Activated CD4-positive, alpha-beta T cell treated with anti-CD3 and anti-CD28 coated beads for 36 hours (primary cell): ENCODE results near the gene ZBTB18. TPM values are rescaled to one million over a fixed set of nuclear protein-coding genes. Genes with fewer than 3 reads are reported as not detected.
"Not testable (repeated sequence)": the region's sequence is repeated elsewhere in the genome, so short reads cannot be mapped to it uniquely, and the experiment has no call there.

Experiments used
- ATAC-seq: fragments of 200-7000 bp; cut with Tn5 transposase; one replicate; pipeline ENCODE4 v1.10.0; 2021; ENCODE audit warnings: mild to moderate bottlenecking, moderate library complexity
- CTCF ChIA-PET: fragments of 350-600 bp; sonication (Branson Sonifier 250); formaldehyde crosslinking; loops from one replicate; lab custom pipeline; 2021; ENCODE audit warnings: antibody characterized with exemption; lab: Charles Lee
- POLR2A ChIA-PET: fragments of 350-600 bp; sonication (Branson Sonifier 250); formaldehyde crosslinking; loops from one replicate; lab custom pipeline; 2021; ENCODE audit warnings: antibody characterized with exemption, inconsistent platforms; lab: Charles Lee
- DNase-seq: peaks from one replicate; pipeline ENCODE4 v3.0.0-alpha.2; 2020
- H3K27ac Mint-ChIP-seq: one replicate; pipeline ENCODE4 v1.8.0; 2021; ENCODE audit warnings: mixed read lengths
- H3K27me3 Mint-ChIP-seq: one replicate; pipeline ENCODE4 v1.8.0; 2021; ENCODE audit warnings: mixed read lengths
- H3K36me3 Mint-ChIP-seq: one replicate; pipeline ENCODE4 v1.8.0; 2021; ENCODE audit warnings: low read depth, mixed read lengths
- H3K4me1 Mint-ChIP-seq: one replicate; pipeline ENCODE4 v1.8.0; 2021; ENCODE audit warnings: mixed read lengths
- H3K4me3 Mint-ChIP-seq: one replicate; pipeline ENCODE4 v1.8.0; 2021; ENCODE audit warnings: mild to moderate bottlenecking, moderate library complexity, mixed read lengths
- H3K9me3 Mint-ChIP-seq: one replicate; pipeline ENCODE4 v1.8.0; 2021; ENCODE audit warnings: low read depth, mixed read lengths
- intact Hi-C, 2 experiments: fragments of 100-400 bp; cut with DNase I in 1 of 2; cut with micrococcal nuclease in 1 of 2; formaldehyde crosslinking; loops; one replicate each; pipeline versions ENCODE4 v1.14.2 to v1.15.1; 2022 to 2024; cut with DNase I, micrococcal nuclease
- total RNA-seq, 2 experiments: library from RNA; stranded (reverse); gene quantifications; one replicate each; pipeline ENCODE4 v1.2.3, GENCODE V29; 2021

ZBTB18 gene
- total RNA-seq, 2 experiments from 2014 or later = 5.0 to 5.3 TPM

GRCh38 chr1:244042293-244042692, 8.8 kb upstream of the ZBTB18 start:
- Mint-ChIP-seq H3K4me3 (no peak overlapping the region), H3K4me1 (peaks cover 22% of the 10 kb centered on the region), H3K27me3 (no peaks in the 10 kb centered on the region), H3K9me3 (no peaks in the 10 kb centered on the region), H3K27ac (no peak overlapping the region), H3K36me3 (no peaks in the 10 kb centered on the region)
- no peak for DNase-seq
- ChIA-PET POLR2A (no interaction called here), CTCF (interaction anchor here (0.7 to 0.9 kb wide), 3 partner anchors 299 to 336 kb away, joined by 3 read pairs; no protein-coding TSS in a partner anchor)
- no peak for ATAC-seq
- intact Hi-C loops = loop anchor here in 1 of 2 experiments (10.0 kb wide), 1 partner anchor 793 kb away; the partner anchor contains the start of gene COX20

- Mint-ChIP-seq H3K4me1 (peaks cover 22% of the 10 kb centered on the region), H3K27me3 (no peaks in the 10 kb centered on the region), H3K9me3 (no peaks in the 10 kb centered on the region), H3K27ac (no peak overlapping the region), H3K4me3 (no peak overlapping the region), H3K36me3 (peaks cover under 1% of the 10 kb centered on the region)
- ATAC-seq (no peak), DNase-seq (no peak)
- intact Hi-C loops = loop anchor here in 1 of 2 experiments (10.0 kb wide), 1 partner anchor 790 kb away; the partner anchor contains the start of gene COX20
- POLR2A ChIA-PET = no interaction called here
- CTCF ChIA-PET = no interaction called here
Measured at GRCh38 chr1:244044423-244044822, 6.7 kb upstream of the ZBTB18 start.

GRCh38 chr1:244046254-244046653, 4.8 kb upstream of the ZBTB18 start:
- POLR2A ChIA-PET = interaction anchor here (0.6 kb wide), 1 partner anchor 250 kb away, joined by 3 read pairs; no protein-coding TSS in a partner anchor
- H3K4me1 Mint-ChIP-seq = peaks cover 35% of the 10 kb centered on the region
- ATAC-seq, H3K27me3 Mint-ChIP-seq, H3K36me3 Mint-ChIP-seq, DNase-seq, H3K9me3 Mint-ChIP-seq, H3K4me3 Mint-ChIP-seq: not testable (repeated sequence)
- peak overlapping the region; percentile 63 for H3K27ac Mint-ChIP-seq
- CTCF ChIA-PET = interaction anchor here (1.0 kb wide), 1 partner anchor 37 kb away, joined by 3 read pairs; no protein-coding TSS in a partner anchor
- intact Hi-C loops = loop anchor here (2.0 to 10.0 kb wide), 4 partner anchors 406 to 789 kb away; partner anchors contain the start of genes ADSS2 (in 1 of the 2) and COX20 (in 1 of the 2)

GRCh38 chr1:244046907-244047611, 4.0 kb upstream of the ZBTB18 start:
- ATAC-seq (no peak), DNase-seq (no peak)
- no peaks in the 10 kb centered on the region for H3K27me3 Mint-ChIP-seq
- H3K4me1 Mint-ChIP-seq = peaks cover 35% of the 10 kb centered on the region
- ChIA-PET POLR2A (interaction anchor here (0.5 to 1.2 kb wide), 4 partner anchors 28 to 251 kb away, joined by 3 to 5 read pairs (median 3); no protein-coding TSS in a partner anchor), CTCF (interaction anchor here (1.0 kb wide), 1 partner anchor 18 kb away, joined by 3 read pairs; no protein-coding TSS in a partner anchor)
- intact Hi-C loops = loop anchor here (2.0 to 10.0 kb wide), 4 partner anchors 405 to 788 kb away; partner anchors contain the start of genes ADSS2 (in 1 of the 2) and COX20 (in 1 of the 2)
- H3K4me3 Mint-ChIP-seq = peak overlapping the region; percentile 93
- H3K36me3 Mint-ChIP-seq = peaks cover 2% of the 10 kb centered on the region
- peak overlapping the region; percentile 97 for H3K27ac Mint-ChIP-seq
- H3K9me3 Mint-ChIP-seq = no peaks in the 10 kb centered on the region

- DNase-seq (no peak), ATAC-seq (peak; percentile 39)
- Mint-ChIP-seq H3K27ac (peak overlapping the region; percentile 97), H3K36me3 (peaks cover 2% of the 10 kb centered on the region), H3K4me1 (peaks cover 35% of the 10 kb centered on the region), H3K9me3 (no peaks in the 10 kb centered on the region), H3K4me3 (peak overlapping the region; percentile 93), H3K27me3 (no peaks in the 10 kb centered on the region)
- intact Hi-C loops = loop anchor here (1.0 to 10.0 kb wide), 13 partner anchors 197 to 817 kb away; partner anchors contain the start of genes AKT3 (in 2 of the 2), CEP170 (in 2 of the 2), ADSS2 (in 1 of the 2) and COX20 (in 1 of the 2)
- CTCF ChIA-PET = interaction anchor here (1.0 kb wide), 1 partner anchor 18 kb away, joined by 3 read pairs; no protein-coding TSS in a partner anchor
- POLR2A ChIA-PET = interaction anchor here (0.5 to 1.2 kb wide), 5 partner anchors 8 to 793 kb away, joined by 3 to 5 read pairs (median 3); partner anchors contain the start of gene CEP170
Measured at GRCh38 chr1:244047621-244048255, 3.3 kb upstream of the ZBTB18 start.

- Mint-ChIP-seq H3K27ac (peak overlapping the region; percentile 51), H3K36me3 (peaks cover 2% of the 10 kb centered on the region), H3K4me3 (peak overlapping the region; percentile 93), H3K27me3 (no peaks in the 10 kb centered on the region), H3K4me1 (peaks cover 35% of the 10 kb centered on the region), H3K9me3 (no peaks in the 10 kb centered on the region)
- ATAC-seq (peak; percentile 92), DNase-seq (peak; percentile 98)
- intact Hi-C loops = loop anchor here (1.0 to 10.0 kb wide), 12 partner anchors 198 to 816 kb away; partner anchors contain the start of genes AKT3 (in 2 of the 2), CEP170 (in 2 of the 2), ADSS2 (in 1 of the 2) and COX20 (in 1 of the 2)
- ChIA-PET CTCF (interaction anchor here (0.6 kb wide), 1 partner anchor 155 kb away, joined by 3 read pairs; no protein-coding TSS in a partner anchor), POLR2A (interaction anchor here (0.8 to 1.2 kb wide), 3 partner anchors 8 to 794 kb away, joined by 3 to 5 read pairs (median 3); partner anchors contain the start of gene CEP170)
Measured at GRCh38 chr1:244048256-244049161, 2.6 kb upstream of the ZBTB18 start.

- Mint-ChIP-seq H3K4me3 (peak overlapping the region; percentile 96), H3K4me1 (peaks cover 35% of the 10 kb centered on the region), H3K36me3 (peaks cover 2% of the 10 kb centered on the region), H3K9me3 (no peaks in the 10 kb centered on the region), H3K27me3 (no peaks in the 10 kb centered on the region), H3K27ac (peak overlapping the region; percentile 86)
- intact Hi-C loops = loop anchor here (2.0 to 10.0 kb wide), 8 partner anchors 199 to 815 kb away; partner anchors contain the start of genes ADSS2 (in 1 of the 2), AKT3 (in 1 of the 2), CEP170 (in 1 of the 2) and COX20 (in 1 of the 2)
- ChIA-PET CTCF (interaction anchor here (1.3 kb wide), 1 partner anchor 11 kb away, joined by 4 read pairs; no protein-coding TSS in a partner anchor), POLR2A (no interaction called here)
- ATAC-seq (no peak), DNase-seq (peak; percentile 64)
Measured at GRCh38 chr1:244049162-244050013, 1.7 kb upstream of the ZBTB18 start.

GRCh38 chr1:244050014-244050834, 859 bp upstream of the ZBTB18 start:
- DNase-seq = peak; percentile 19
- H3K9me3 Mint-ChIP-seq = no peaks in the 10 kb centered on the region

More at GRCh38 chr1:244050014-244050834, 859 bp upstream of the ZBTB18 start:
- H3K27me3 Mint-ChIP-seq = no peaks in the 10 kb centered on the region
- H3K4me3 Mint-ChIP-seq = peak overlapping the region; percentile 96
- peaks cover 31% of the 10 kb centered on the region for H3K4me1 Mint-ChIP-seq
- intact Hi-C loops = no loop called here
- POLR2A ChIA-PET = no interaction called here
- no peak for ATAC-seq
- CTCF ChIA-PET = interaction anchor here (0.7 to 1.5 kb wide), 3 partner anchors 11 to 348 kb away, joined by 4 to 5 read pairs (median 4); no protein-coding TSS in a partner anchor
- peaks cover 2% of the 10 kb centered on the region for H3K36me3 Mint-ChIP-seq
- peak overlapping the region; percentile 86 for H3K27ac Mint-ChIP-seq
